Stimulated activated CD4-positive, alpha-beta T cell treated with anti-CD3 and anti-CD28 coated beads, Interleukin-4, amount 100 ng/mL, for 4 hours (primary cell): ENCODE data around the gene AJM1.
"Not testable (repeated sequence)": the region's sequence is repeated elsewhere in the genome, so short reads cannot be mapped to it uniquely, and the experiment has no call there.

Experiments
- DNase-seq, 2 experiments: peaks; one replicate each; pipeline ENCODE4 v3.0.0-alpha.2; 2020

Gene AJM1

GRCh38 chr9:136882109-136882946 lies 40.0 kb downstream of the AJM1 start:
- peak; percentile 89 to 97 for DNase-seq

DNA sequence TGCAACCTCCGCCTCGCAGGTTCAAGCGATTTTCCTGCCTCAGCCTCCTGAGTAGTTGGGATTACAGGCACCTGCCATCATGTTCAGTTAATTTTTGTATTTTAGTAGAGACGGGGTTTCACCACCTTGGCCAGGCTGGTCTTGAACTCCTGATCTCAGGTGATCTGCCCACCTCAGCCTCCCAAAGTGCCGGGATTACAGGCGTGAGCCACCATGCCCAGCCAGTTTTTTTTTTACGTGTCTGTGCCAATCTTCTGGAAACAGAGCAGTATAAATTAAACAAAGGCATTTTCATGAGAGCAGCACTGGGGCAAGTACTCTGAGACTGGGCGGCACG lies 40.6 kb downstream of the AJM1 start:
- not testable (repeated sequence) for DNase-seq

GRCh38 chr9:136883670-136884069 lies 41.4 kb downstream of the AJM1 start:
- DNase-seq, result not testable (repeated sequence)

GRCh38 chr9:136885950-136886578 lies 43.8 kb downstream of the AJM1 start, which contains the start of gene TRAF2:
TSS of gene TRAF2 (plus strand) at chr9:136886516. CDS start at chr9:136898741, 12,225 bp downstream.
- DNase-seq, result peak; percentile 98

- DNase-seq, result peak in 1 of 2 experiments; percentile 44
Measured at GRCh38 chr9:136886610-136887597, 44.6 kb downstream of the AJM1 start.

DNA sequence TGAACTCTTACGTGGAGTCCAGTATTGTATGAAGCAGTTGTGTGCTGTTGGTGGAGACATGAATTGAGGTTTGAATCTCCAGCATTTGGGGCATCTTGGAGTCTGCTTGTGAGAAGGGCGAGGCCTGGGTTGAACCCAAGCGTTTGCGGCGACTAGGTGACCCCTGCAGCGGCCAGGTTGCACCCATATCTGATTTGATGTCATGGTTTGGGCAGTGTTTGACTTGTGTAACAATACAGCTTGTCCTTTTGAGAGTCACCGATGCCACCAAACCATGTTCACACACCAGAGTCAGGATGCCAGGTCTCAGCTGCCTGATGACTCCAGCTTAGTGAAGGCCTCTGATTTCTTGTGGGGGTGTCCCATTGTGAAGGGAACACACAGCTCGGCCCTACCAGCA lies 46.2 kb downstream of the AJM1 start:
- no peak for DNase-seq

DNA sequence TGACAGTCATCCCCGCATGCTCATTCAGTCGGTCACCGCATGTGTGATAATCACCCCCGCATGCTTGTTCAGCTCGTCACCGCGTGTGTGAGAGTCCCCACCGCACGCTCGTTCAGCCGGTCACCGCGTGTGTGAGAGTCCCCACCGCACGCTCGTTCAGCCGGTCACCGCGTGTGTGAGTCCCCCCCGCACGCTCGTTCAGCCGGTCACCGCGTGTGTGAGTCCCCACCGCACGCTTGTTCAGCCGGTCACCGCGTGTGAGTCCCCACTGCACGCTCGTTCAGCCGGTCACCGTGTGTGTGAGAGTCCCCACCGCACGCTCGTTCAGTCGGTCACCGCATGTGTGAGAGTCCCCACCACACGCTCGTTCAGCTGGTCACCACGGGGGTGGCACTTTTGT lies 47.6 kb downstream of the AJM1 start:
- DNase-seq, result no peak

DNA sequence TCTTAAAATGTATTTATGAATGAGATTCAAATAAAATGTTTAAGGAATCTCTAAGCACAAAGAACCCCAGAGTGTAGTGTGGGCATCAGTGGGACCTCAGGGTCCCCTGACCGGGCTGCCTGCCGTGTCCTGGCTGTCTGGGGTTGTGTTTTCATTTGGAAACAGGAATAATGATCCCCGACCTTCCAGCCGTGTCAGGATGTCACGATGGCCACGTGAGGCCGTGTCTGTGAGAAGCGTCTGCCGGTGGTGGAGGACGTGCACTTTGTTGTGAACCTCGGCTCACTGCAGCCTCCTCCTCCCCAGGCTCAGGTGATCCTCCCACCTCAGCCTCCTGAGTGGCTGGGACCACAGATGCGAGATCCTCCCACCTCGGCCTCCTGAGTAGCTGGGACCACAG lies 48.4 kb downstream of the AJM1 start:
- no peak for DNase-seq
